NCI-H1092 treated with DMSO at 0.1 percent for 48 hours (cell line): ENCODE data around the gene ZNF521.

Experiments
- DNase-seq: peaks from one replicate; lab custom pipeline; 2025; lab: John Stamatoyannopoulos, UW

Gene ZNF521

GRCh38 chr18:25125680-25126079 is 226.3 kb downstream of the ZNF521 start:
- no peak for DNase-seq

GRCh38 chr18:25123438-25124232 is 228.3 kb downstream of the ZNF521 start:
- no peak for DNase-seq

- no peak for DNase-seq
These were observed 230.5 kb downstream of the ZNF521 start for GRCh38 chr18:25121442-25121841.

- no peak for DNase-seq
These were observed 238.4 kb downstream of the ZNF521 start for GRCh38 chr18:25113566-25113965.

- DNase-seq, result no peak
These were observed 239.0 kb downstream of the ZNF521 start for GRCh38 chr18:25112821-25113434.

- no peak for DNase-seq
These were observed 240.3 kb downstream of the ZNF521 start for GRCh38 chr18:25111377-25112288.

GRCh38 chr18:25109484-25109883 is 242.5 kb downstream of the ZNF521 start:
- no peak for DNase-seq

GRCh38 chr18:25103468-25104155 is 248.4 kb downstream of the ZNF521 start:
- no peak for DNase-seq

- no peak for DNase-seq
These were observed 249.3 kb downstream of the ZNF521 start for GRCh38 chr18:25102662-25103061.

- no peak for DNase-seq
These were observed 251.5 kb downstream of the ZNF521 start for GRCh38 chr18:25100418-25100817.

GRCh38 chr18:25099895-25100294 is 252.1 kb downstream of the ZNF521 start:
- no peak for DNase-seq

- no peak for DNase-seq
These were observed 254.4 kb downstream of the ZNF521 start for GRCh38 chr18:25097569-25098056.

- DNase-seq, result no peak
These were observed 254.9 kb downstream of the ZNF521 start for GRCh38 chr18:25097057-25097456.

GRCh38 chr18:25093141-25093540 is 258.8 kb downstream of the ZNF521 start:
- DNase-seq, result no peak

- DNase-seq, result no peak
These were observed 262.5 kb downstream of the ZNF521 start for GRCh38 chr18:25089470-25089869.

GRCh38 chr18:25086876-25087275 is 265.1 kb downstream of the ZNF521 start:
- DNase-seq, result no peak

- DNase-seq, result no peak
These were observed 271.0 kb downstream of the ZNF521 start for GRCh38 chr18:25081001-25081400.

GRCh38 chr18:25080211-25080610 is 271.8 kb downstream of the ZNF521 start:
- DNase-seq, result no peak

GRCh38 chr18:25077944-25078723 is 273.8 kb downstream of the ZNF521 start:
- DNase-seq, result no peak

- DNase-seq, result no peak
These were observed 274.7 kb downstream of the ZNF521 start for GRCh38 chr18:25077038-25077943.
